H1 (cell line): ENCODE data around the gene FOXF2. TPM values are rescaled to one million over a fixed set of nuclear protein-coding genes. Genes with fewer than 3 reads are reported as not detected.
A peak's percentile ranks its signal among the peaks of the same experiment; 100 is the strongest.

Source experiments
- CTCF ChIA-PET: fragments of 300-600 bp; sonication (Branson Sonifier 250); formaldehyde crosslinking; loops from one replicate; lab custom pipeline; 2021; ENCODE audit not compliant: partially characterized antibody; lab: Charles Lee
- POLR2A ChIA-PET: fragments of 300-600 bp; sonication (Branson Sonifier 250); formaldehyde crosslinking; loops from one replicate; lab custom pipeline; 2021; ENCODE audit warnings: inconsistent platforms; ENCODE audit not compliant: partially characterized antibody; lab: Charles Lee
- DNase-seq, 2 experiments: peaks; one replicate each; pipeline versions ENCODE4 v3.0.0 to v3.0.0-alpha.2; 2010 to 2022; ENCODE audit warnings: low spot score in 2 of 2, low read depth in 1 of 2, mixed read lengths in 1 of 2
- FAIRE-seq: peaks from 2 replicates; lab custom pipeline; 2011; peaks lifted over from hg19 to GRCh38; lab: Jason Lieb, UNC
- H2AFZ ChIP-seq: 2 replicates; pipeline ENCODE4 v1.8.1; 2012; ENCODE audit warnings: low read length, inconsistent platforms
- H2AK5ac ChIP-seq: 2 replicates; pipeline ENCODE4 v1.6.1; 2013; ENCODE audit warnings: low read depth, low read length
- H2BK120ac ChIP-seq: replicated peaks from 2 replicates; pipeline ENCODE3; 2013; ENCODE audit warnings: low read depth, low read length, inconsistent platforms
- H2BK12ac ChIP-seq: 2 replicates; pipeline ENCODE4 v1.6.1; 2013; ENCODE audit warnings: low read depth, low read length
- H2BK15ac ChIP-seq: 2 replicates; pipeline ENCODE4 v1.6.1; 2013; ENCODE audit warnings: low read length
- H2BK20ac ChIP-seq: 2 replicates; pipeline ENCODE4 v1.6.1; 2013; ENCODE audit warnings: low read length
- H2BK5ac ChIP-seq: 2 replicates; pipeline ENCODE4 v1.6.1; 2013; ENCODE audit warnings: low read depth, low read length
- H3K14ac ChIP-seq: 2 replicates; pipeline ENCODE4 v1.6.1; 2013; ENCODE audit warnings: inconsistent platforms; ENCODE audit not compliant: insufficient read length
- H3K18ac ChIP-seq: 2 replicates; pipeline ENCODE4 v1.6.1; 2013; ENCODE audit warnings: low read length; ENCODE audit errors: extremely low read depth
- H3K23ac ChIP-seq: 2 replicates; pipeline ENCODE4 v1.6.1; 2013; ENCODE audit warnings: inconsistent platforms; ENCODE audit not compliant: insufficient read length
- H3K23me2 ChIP-seq: 2 replicates; pipeline ENCODE4 v1.6.1; 2013; ENCODE audit warnings: low read depth, low read length
- H3K27ac ChIP-seq: 2 replicates; pipeline ENCODE4 v1.6.1; 2011; ENCODE audit warnings: low read depth, low read length, inconsistent platforms
- H3K27me3 ChIP-seq, 4 experiments: replicated peaks in 1 of 4; 1 replicate in 1 of 4; 2 replicates in 3 of 4; pipeline versions ENCODE4 v1.6.1 to v1.8.1; 2011 to 2013; ENCODE audit warnings: low read length in 3 of 4, mild to moderate bottlenecking in 3 of 4, inconsistent platforms in 2 of 4, mixed read lengths in 2 of 4, moderate library complexity in 1 of 4; ENCODE audit not compliant: control insufficient read depth in 3 of 4, insufficient read depth in 3 of 4; ENCODE audit errors: extremely low read depth in 1 of 4
- H3K36me3 ChIP-seq, 4 experiments: 2 replicates each; pipeline versions ENCODE4 v1.6.1 to v1.8.1; 2011 to 2013; ENCODE audit warnings: mild to moderate bottlenecking in 4 of 4, low read length in 3 of 4, moderate library complexity in 2 of 4, control low read depth in 1 of 4, inconsistent platforms in 1 of 4; ENCODE audit not compliant: insufficient read depth in 4 of 4, control insufficient read depth in 2 of 4
- H3K4ac ChIP-seq: replicated peaks from 2 replicates; pipeline ENCODE3; 2013; ENCODE audit warnings: low read length, low read depth, mixed read lengths, inconsistent platforms; ENCODE audit not compliant: insufficient read length
- H3K4me1 ChIP-seq, 4 experiments: replicated peaks in 1 of 4; 1 replicate in 1 of 4; 2 replicates in 3 of 4; pipeline versions ENCODE4 v1.6.1 to v1.8.1; 2011 to 2013; ENCODE audit warnings: low read length in 3 of 4, inconsistent platforms in 2 of 4, mixed read lengths in 1 of 4; ENCODE audit not compliant: insufficient read depth in 4 of 4, control insufficient read depth in 3 of 4
- H3K4me2 ChIP-seq, 2 experiments: 2 replicates each; pipeline versions ENCODE4 v1.6.1 to v1.8.1; 2011 to 2013; ENCODE audit warnings: low read depth in 2 of 2, low read length in 2 of 2, control low read depth in 1 of 2, inconsistent platforms in 1 of 2, mild to moderate bottlenecking in 1 of 2; ENCODE audit not compliant: insufficient read depth in 1 of 2
- H3K4me3 ChIP-seq, 4 experiments: fragments of 200-600, 300-600 bp in 1 of 4; sonication (generic), shearing (Covaris generic), sonication (Bioruptor Twin) in 1 of 4; 2 replicates each; pipeline versions ENCODE4 v1.5.1 to v1.8.1; 2011 to 2016; ENCODE audit warnings: low read length in 4 of 4, low read depth in 3 of 4, control low read depth in 2 of 4, inconsistent platforms in 2 of 4, mild to moderate bottlenecking in 2 of 4, mixed read lengths in 1 of 4, moderate library complexity in 1 of 4; ENCODE audit not compliant: insufficient read depth in 2 of 4; ENCODE audit errors: extremely low read depth in 1 of 4
- H3K56ac ChIP-seq: replicated peaks from 2 replicates; pipeline ENCODE3; 2013; ENCODE audit warnings: low read depth, mild to moderate bottlenecking, mixed read lengths, low read length, inconsistent platforms; ENCODE audit not compliant: insufficient read length
- H3K79me1 ChIP-seq: 2 replicates; pipeline ENCODE4 v1.6.1; 2013; ENCODE audit warnings: low read depth, low read length, control low read depth
- H3K79me2 ChIP-seq, 2 experiments: 2 replicates each; pipeline versions ENCODE4 v1.6.1 to v1.8.1; 2012 to 2013; ENCODE audit warnings: low read length in 2 of 2, mild to moderate bottlenecking in 2 of 2, inconsistent platforms in 1 of 2; ENCODE audit not compliant: insufficient read depth in 2 of 2, control insufficient read depth in 1 of 2
- H3K9ac ChIP-seq, 4 experiments: replicated peaks in 1 of 4; 1 replicate in 1 of 4; 2 replicates in 3 of 4; pipeline versions ENCODE4 v1.6.1 to v1.8.1; 2011 to 2013; ENCODE audit warnings: low read depth in 3 of 4, low read length in 3 of 4, control low read depth in 2 of 4, mild to moderate bottlenecking in 2 of 4, moderate library complexity in 2 of 4, inconsistent platforms in 1 of 4; ENCODE audit errors: extremely low read depth in 1 of 4
- H3K9me3 ChIP-seq, 2 experiments: 2 replicates each; pipeline versions ENCODE4 v1.6.1 to v1.8.1; 2012 to 2013; ENCODE audit warnings: mild to moderate bottlenecking in 2 of 2, moderate library complexity in 2 of 2, control low read depth in 1 of 2, inconsistent platforms in 1 of 2, low read depth in 1 of 2, low read length in 1 of 2, mixed read lengths in 1 of 2; ENCODE audit not compliant: insufficient read depth in 2 of 2
- H4K20me1 ChIP-seq, 2 experiments: replicated peaks in 1 of 2; 2 replicates each; pipeline versions ENCODE3 to v1.8.1; 2011 to 2013; ENCODE audit warnings: inconsistent platforms in 2 of 2, low read length in 2 of 2, mild to moderate bottlenecking in 1 of 2; ENCODE audit not compliant: insufficient read depth in 2 of 2, control insufficient read depth in 1 of 2
- H4K5ac ChIP-seq: 2 replicates; pipeline ENCODE4 v1.6.1; 2013; ENCODE audit warnings: low read length, low read depth, mixed read lengths, inconsistent platforms; ENCODE audit not compliant: insufficient read length
- H4K8ac ChIP-seq: 2 replicates; pipeline ENCODE4 v1.8.0; 2013; ENCODE audit warnings: mild to moderate bottlenecking, moderate library complexity, low read length, inconsistent platforms; ENCODE audit not compliant: insufficient read depth; ENCODE audit errors: extremely low read depth
- H4K91ac ChIP-seq: replicated peaks from 2 replicates; pipeline ENCODE3; 2013; ENCODE audit warnings: low read length, mixed read lengths, inconsistent platforms; ENCODE audit not compliant: insufficient read length
- RFX5 ChIP-seq: IDR thresholded peaks from 2 replicates; pipeline ENCODE4 v1.6.1; 2011; ENCODE audit warnings: low read depth, low read length, improper control_type of control experiment, borderline replicate concordance
- SUZ12 ChIP-seq: fragments of 200-600 bp; sonication (generic); IDR thresholded peaks from 2 replicates; pipeline ENCODE4 v1.6.1; 2012; ENCODE audit warnings: mild to moderate bottlenecking, inconsistent platforms, low read length, moderate library complexity, mixed read lengths
- WGBS, 2 experiments: shearing (Covaris generic) in 1 of 2; methylation state at CpG; one replicate each; pipeline versions ENCODE4 v1.1.6 to v1.1.7; 2013 to 2015; ENCODE audit warnings: low lambda C conversion rate in 2 of 2, mixed read lengths in 2 of 2, inconsistent platforms in 1 of 2, low coverage in 1 of 2, missing lambda C conversion rate in 1 of 2; ENCODE audit not compliant: insufficient replicate concordance in 2 of 2, insufficient coverage in 1 of 2, insufficient read length in 1 of 2; ENCODE audit errors: extremely low coverage in 1 of 2, missing lambda C conversion rate in 1 of 2; 5-methylcytosine and 5-hydroxymethylcytosine counted together
- polyA plus RNA-seq, 7 experiments: library from polyadenylated mRNA; depleted of rRNA in 3 of 7; stranded (reverse) in 5 of 7; unstranded in 2 of 7; fragments of >200 nt in 5 of 7; fragments of 200-250 nt in 2 of 7; gene quantifications; 1 replicate in 5 of 7; 2 replicates in 1 of 7; 4 replicates in 1 of 7; pipeline versions ENCODE4 v1.2.1 to v1.2.3, GENCODE V29; 2011 to 2013; ENCODE audit warnings: missing spikeins in 2 of 7, mixed read lengths in 2 of 7
- total RNA-seq: library from RNA; stranded (reverse); fragmentation: NEBNext Ultra II Directional; extraction: Animal tissue kit (Norgen Biotek cat#: 25700); gene quantifications from 2 replicates; pipeline ENCODE4 v1.2.1, GENCODE V29; 2021

The FOXF2 gene
- total and polyA plus RNA-seq, 2 of the 8 experiments (the other 6 are each of a cell fraction or from before 2014, with no cell fraction given), result 0.05 TPM; not detected in 1

- Histone ChIP-seq H3K4ac (no peak overlapping the region), H3K4me3 (no peak overlapping the region), H2BK12ac (no peak overlapping the region), H3K36me3 (peaks cover 0 to 3% (median 0%) of the 10 kb centered on the region in 4 experiments; a peak in 1 of 8 replicates), H3K27me3 (peaks cover 55 to 74% (median 69%) of the 10 kb centered on the region in 4 experiments), H4K20me1 (peaks cover 10 to 17% of the 10 kb centered on the region in 2 experiments), H2BK20ac (no peak overlapping the region), H2BK15ac (no peak overlapping the region), H4K5ac (no peak overlapping the region)
- 68% methylated on average over 5 of the region's 5 CpGs; no CpG with 5 or more reads in 1 of the 2 experiments for WGBS, 2 experiments
- no peak for DNase-seq
- TF ChIP-seq RFX5, result no peak
- peak; percentile 5; the same call in 1 of the 2 replicates for TF ChIP-seq SUZ12
- TF ChIP-seq, all 59 proteins: peak for 1
- Histone ChIP-seq H3K4me1 (peaks cover 0 to 13% (median 4%) of the 10 kb centered on the region in 4 experiments; a peak in 5 of 7 replicates), H3K23me2 (no peaks in the 10 kb centered on the region; the same call in 1 of the 2 replicates), H3K14ac (no peak overlapping the region), H3K56ac (no peak overlapping the region), H2BK5ac (no peak overlapping the region), H3K23ac (no peak overlapping the region), H2BK120ac (no peak overlapping the region), H4K8ac (no peak overlapping the region), H4K91ac (no peak overlapping the region), H3K79me1 (no peaks in the 10 kb centered on the region), H3K9ac (no peak overlapping the region), H2AK5ac (no peak overlapping the region), H2AFZ (no peak overlapping the region), H3K27ac (no peak overlapping the region), H3K9me3 (no peaks in the 10 kb centered on the region), H3K79me2 (no peaks in the 10 kb centered on the region), H3K4me2 (no peak overlapping the region), H3K18ac (no peak overlapping the region)
- no peak for FAIRE-seq
- ChIA-PET CTCF (interaction anchor here (0.9 to 2.6 kb wide), 7 partner anchors 18 to 230 kb away, joined by 3 to 9 read pairs (median 4); no protein-coding TSS in a partner anchor), POLR2A (interaction anchor here (1.6 kb wide), 1 partner anchor 9 kb away, joined by 4 read pairs; no protein-coding TSS in a partner anchor)
Observed at GRCh38 chr6:1376653-1377052, 12.7 kb upstream of the FOXF2 start.
